Measurements from ENCODE around the gene CASP10.
"Not testable (repeated sequence)": the region's sequence is repeated elsewhere in the genome, so short reads cannot be mapped to it uniquely, and the experiment has no call there.

The CASP10 gene

GRCh38 chr2:201233192-201233811, 50.4 kb downstream of the CASP10 start:
- Histone ChIP-seq H3K4me1 (peaks cover 46 to 64% (median 52%) of the 10 kb centered on the region in 10 experiments), H3K27me3 (no peaks in the 10 kb centered on the region), H3K9me3 (replicated peaks in 1 of 11) (peaks cover 0 to under 1% (median 0%) of the 10 kb centered on the region in 11 experiments; a peak in 3 of 22 replicates), H3K4me2 (peak overlapping the region; percentile 84 to 96 (median 92)), H4K20me1 (no peaks in the 10 kb centered on the region), H3K36me3 (peaks cover 0 to 11% (median under 1%) of the 10 kb centered on the region in 11 experiments; a peak in 5 of 22 replicates), H3K9ac (peak overlapping the region; percentile 77 to 90 (median 83)), H3K27ac (peak overlapping the region; percentile 41 to 85 (median 83); a peak in 21 of 22 replicates), H3K4me3 (peak overlapping the region; percentile 54 to 84 (median 74))
- TF ChIP-seq Cebpa-rat (IDR thresholded peaks at IDR 0.05): no peak

GRCh38 chr2:201233812-201234662, 51.1 kb downstream of the CASP10 start:
- H4K20me1 ChIP-seq: no peaks in the 10 kb centered on the region
- peak overlapping the region; percentile 77 to 90 (median 83) for H3K9ac ChIP-seq
- TF ChIP-seq Cebpa-rat (IDR thresholded peaks at IDR 0.05): no peak
- H3K9me3 ChIP-seq (replicated peaks in 1 of 11): peaks cover 0 to 4% (median 0%) of the 10 kb centered on the region in 11 experiments; a peak in 8 of 22 replicates
- H3K36me3 ChIP-seq: peaks cover 0 to 16% (median 4%) of the 10 kb centered on the region in 11 experiments; a peak in 8 of 22 replicates
- peak overlapping the region; percentile 41 to 85 (median 83); a peak in 21 of 22 replicates for H3K27ac ChIP-seq
- peak overlapping the region; percentile 84 to 96 (median 92) for H3K4me2 ChIP-seq
- peaks cover 41 to 63% (median 51%) of the 10 kb centered on the region in 10 experiments for H3K4me1 ChIP-seq
- H3K27me3 ChIP-seq: no peaks in the 10 kb centered on the region
- peak overlapping the region; percentile 54 to 84 (median 74) for H3K4me3 ChIP-seq

GRCh38 chr2:201234663-201235135, 51.8 kb downstream of the CASP10 start:
- Histone ChIP-seq H4K20me1 (no peaks in the 10 kb centered on the region), H3K4me3 (peak overlapping the region; percentile 54 to 84 (median 74)), H3K4me1 (peaks cover 40 to 66% (median 52%) of the 10 kb centered on the region in 10 experiments), H3K27ac (peak overlapping the region; percentile 41 to 85 (median 83); a peak in 19 of 22 replicates), H3K9me3 (replicated peaks in 1 of 11) (peaks cover 0 to 10% (median 7%) of the 10 kb centered on the region in 11 experiments; a peak in 17 of 22 replicates), H3K36me3 (peaks cover 0 to 22% (median 10%) of the 10 kb centered on the region in 11 experiments; a peak in 17 of 22 replicates), H3K9ac (peak overlapping the region; percentile 77 to 90 (median 83)), H3K4me2 (peak overlapping the region; percentile 84 to 96 (median 92)), H3K27me3 (no peaks in the 10 kb centered on the region)
- no peak for TF ChIP-seq Cebpa-rat (IDR thresholded peaks at IDR 0.05)

- Histone ChIP-seq H3K36me3 (peaks cover 0 to 37% (median 24%) of the 10 kb centered on the region in 11 experiments; a peak in 18 of 22 replicates), H4K20me1 (no peaks in the 10 kb centered on the region), H3K9ac (peak overlapping the region; percentile 8 to 85 (median 48); a peak in 18 of 22 replicates), H3K4me3 (peak overlapping the region; percentile 25 to 77 (median 62); a peak in 15 of 20 replicates), H3K9me3 (replicated peaks in 1 of 11) (peaks cover 0 to 24% (median 20%) of the 10 kb centered on the region in 11 experiments; a peak in 18 of 22 replicates), H3K27ac (peak overlapping the region in 9 of 11 experiments; percentile 10 to 66 (median 48); a peak in 15 of 22 replicates), H3K27me3 (no peaks in the 10 kb centered on the region), H3K4me1 (peaks cover 40 to 79% (median 53%) of the 10 kb centered on the region in 10 experiments), H3K4me2 (peak overlapping the region; percentile 80 to 96 (median 91))
- TF ChIP-seq Cebpa-rat (IDR thresholded peaks at IDR 0.05): no peak
These were observed 53.2 kb downstream of the CASP10 start for GRCh38 chr2:201235860-201236811.

GRCh38 chr2:201237486-201238123, 54.7 kb downstream of the CASP10 start:
- Histone ChIP-seq H4K20me1 (no peaks in the 10 kb centered on the region), H3K4me1 (peaks cover 36 to 81% (median 49%) of the 10 kb centered on the region in 10 experiments), H3K9me3 (replicated peaks in 1 of 11) (peaks cover 0 to 36% (median 32%) of the 10 kb centered on the region in 11 experiments; a peak in 19 of 22 replicates), H3K27ac (peak overlapping the region in 10 of 11 experiments; percentile 1 to 69 (median 58); a peak in 16 of 22 replicates), H3K4me2 (peak overlapping the region; percentile 77 to 96 (median 91)), H3K9ac (peak overlapping the region in 6 of 11 experiments; percentile 15 to 60 (median 34); a peak in 3 of 22 replicates), H3K36me3 (peaks cover 0 to 49% (median 32%) of the 10 kb centered on the region in 11 experiments; a peak in 18 of 22 replicates), H3K27me3 (no peaks in the 10 kb centered on the region), H3K4me3 (peak overlapping the region in 2 of 10 experiments; percentile 11 to 28; a peak in 2 of 20 replicates)
- no peak for TF ChIP-seq Cebpa-rat (IDR thresholded peaks at IDR 0.05)

GRCh38 chr2:201239167-201239935, 56.4 kb downstream of the CASP10 start:
- H3K4me2 ChIP-seq: peak overlapping the region in 6 of 11 experiments; percentile 15 to 66 (median 32); a peak in 11 of 22 replicates
- 0 out of 20 replicates have a peak overlapping the region, but pooled peaks of 1 of the 10 experiments have one; percentile 2 for H3K4me3 ChIP-seq
- H3K4me1 ChIP-seq: peaks cover 39 to 83% (median 62%) of the 10 kb centered on the region in 10 experiments
- peaks cover 0 to 49% (median 32%) of the 10 kb centered on the region in 11 experiments; a peak in 18 of 22 replicates for H3K36me3 ChIP-seq
- peak overlapping the region in 6 of 11 experiments; percentile 1 to 41 (median 21); a peak in 6 of 22 replicates for H3K27ac ChIP-seq
- H3K9me3 ChIP-seq (replicated peaks in 1 of 11): peaks cover 0 to 36% (median 32%) of the 10 kb centered on the region in 11 experiments; a peak in 19 of 22 replicates
- not testable (repeated sequence) for H3K9ac ChIP-seq, H3K27me3 ChIP-seq, H4K20me1 ChIP-seq

Data from BLaER1 treated with 17β-estradiol and CSF1 and Interleukin-3, amounts not matched to agents 10 nM and 100 nM (cell line).